Body of pancreas (tissue), 4 donors: ENCODE results near the gene NET1.

Experiments
- POLR2A ChIP-seq, 3 donors: fragments of 450-650 bp; IDR thresholded peaks; one replicate each; pipeline ENCODE4 v1.6.1; 2016; ENCODE audit warnings: antibody characterized with exemption in 3 of 3, mild to moderate bottlenecking in 2 of 3
- TF ChIP-seq, protein P1 (sequence below), 7 experiments: fragments of 450-650 bp in 4 of 7; fragments of 200-600 bp in 3 of 7; sonication (generic) in 3 of 7; IDR thresholded peaks; one replicate each; pipeline ENCODE4 v1.5.1; 2016 to 2019; ENCODE audit warnings: antibody characterized with exemption in 7 of 7

DNA sequence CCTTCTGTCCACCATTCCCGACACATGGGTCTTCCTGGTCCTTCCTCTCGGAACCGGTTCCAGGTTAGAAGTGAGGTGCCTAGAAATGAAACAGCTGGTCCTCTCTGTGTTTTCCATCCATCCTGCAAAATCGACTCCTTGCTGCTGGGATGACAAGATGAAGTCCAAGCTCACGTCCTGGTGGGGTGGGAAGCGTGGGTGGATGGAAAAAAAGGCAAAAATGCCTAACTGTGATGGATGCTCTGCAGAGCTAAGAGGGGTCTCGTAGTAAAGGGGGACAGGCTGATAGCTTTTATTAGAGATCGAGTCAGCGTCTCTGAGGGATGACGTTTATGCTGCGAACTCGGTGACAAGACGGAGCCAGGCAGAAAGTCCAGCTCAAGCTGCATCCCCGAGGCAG, 72.9 kb downstream of the NET1 start:
- TF ChIP-seq, protein P1, sequence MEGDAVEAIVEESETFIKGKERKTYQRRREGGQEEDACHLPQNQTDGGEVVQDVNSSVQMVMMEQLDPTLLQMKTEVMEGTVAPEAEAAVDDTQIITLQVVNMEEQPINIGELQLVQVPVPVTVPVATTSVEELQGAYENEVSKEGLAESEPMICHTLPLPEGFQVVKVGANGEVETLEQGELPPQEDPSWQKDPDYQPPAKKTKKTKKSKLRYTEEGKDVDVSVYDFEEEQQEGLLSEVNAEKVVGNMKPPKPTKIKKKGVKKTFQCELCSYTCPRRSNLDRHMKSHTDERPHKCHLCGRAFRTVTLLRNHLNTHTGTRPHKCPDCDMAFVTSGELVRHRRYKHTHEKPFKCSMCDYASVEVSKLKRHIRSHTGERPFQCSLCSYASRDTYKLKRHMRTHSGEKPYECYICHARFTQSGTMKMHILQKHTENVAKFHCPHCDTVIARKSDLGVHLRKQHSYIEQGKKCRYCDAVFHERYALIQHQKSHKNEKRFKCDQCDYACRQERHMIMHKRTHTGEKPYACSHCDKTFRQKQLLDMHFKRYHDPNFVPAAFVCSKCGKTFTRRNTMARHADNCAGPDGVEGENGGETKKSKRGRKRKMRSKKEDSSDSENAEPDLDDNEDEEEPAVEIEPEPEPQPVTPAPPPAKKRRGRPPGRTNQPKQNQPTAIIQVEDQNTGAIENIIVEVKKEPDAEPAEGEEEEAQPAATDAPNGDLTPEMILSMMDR (IDR thresholded peaks at IDR 0.05) = no peak
- TF ChIP-seq POLR2A (IDR thresholded peaks at IDR 0.05) = no peak
